ENCODE measurements around the gene TBC1D5.

The TBC1D5 gene

DNA sequence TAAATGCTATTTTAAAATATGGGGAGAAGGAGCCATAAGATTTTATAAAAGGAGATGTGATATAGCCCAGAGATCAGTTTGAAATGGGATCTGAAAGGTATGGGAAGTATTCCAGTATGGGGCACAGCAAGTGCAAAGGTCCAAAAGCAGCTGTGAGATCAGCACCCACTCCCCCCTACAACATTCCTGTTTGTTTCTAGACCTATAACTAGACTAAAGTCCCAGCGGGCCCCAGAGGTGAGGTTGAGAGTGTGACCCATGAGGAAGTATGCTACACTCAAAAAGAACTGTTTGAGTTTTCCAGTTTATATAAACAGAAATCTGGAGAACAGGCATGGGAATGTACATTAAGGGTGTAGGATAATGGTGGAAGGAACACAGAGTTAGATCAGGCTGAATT, 152.5 kb downstream of the TBC1D5 start:
- DNase-seq (ENCODE audit: low read depth in 3 of 3): no peak

DNA sequence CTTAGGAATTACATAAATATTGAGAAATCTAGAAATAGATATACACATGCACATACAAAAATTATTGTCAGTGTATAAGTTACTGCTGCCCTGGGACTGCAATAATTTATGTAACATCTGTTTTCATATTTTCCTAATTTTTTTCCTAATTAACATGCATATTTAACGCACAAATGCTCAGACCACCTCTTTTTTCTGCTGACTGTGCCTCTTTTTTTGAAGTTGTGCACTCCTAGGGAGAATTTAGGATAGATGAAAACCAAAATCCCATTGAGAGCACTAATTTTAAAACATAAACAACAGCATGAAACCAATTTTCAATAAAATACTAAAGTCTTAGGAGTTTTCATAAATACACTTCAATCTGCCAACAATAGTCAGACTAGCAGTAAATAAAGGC, 154.0 kb downstream of the TBC1D5 start:
- no peak for DNase-seq (ENCODE audit: low read depth in 3 of 3)

DNA sequence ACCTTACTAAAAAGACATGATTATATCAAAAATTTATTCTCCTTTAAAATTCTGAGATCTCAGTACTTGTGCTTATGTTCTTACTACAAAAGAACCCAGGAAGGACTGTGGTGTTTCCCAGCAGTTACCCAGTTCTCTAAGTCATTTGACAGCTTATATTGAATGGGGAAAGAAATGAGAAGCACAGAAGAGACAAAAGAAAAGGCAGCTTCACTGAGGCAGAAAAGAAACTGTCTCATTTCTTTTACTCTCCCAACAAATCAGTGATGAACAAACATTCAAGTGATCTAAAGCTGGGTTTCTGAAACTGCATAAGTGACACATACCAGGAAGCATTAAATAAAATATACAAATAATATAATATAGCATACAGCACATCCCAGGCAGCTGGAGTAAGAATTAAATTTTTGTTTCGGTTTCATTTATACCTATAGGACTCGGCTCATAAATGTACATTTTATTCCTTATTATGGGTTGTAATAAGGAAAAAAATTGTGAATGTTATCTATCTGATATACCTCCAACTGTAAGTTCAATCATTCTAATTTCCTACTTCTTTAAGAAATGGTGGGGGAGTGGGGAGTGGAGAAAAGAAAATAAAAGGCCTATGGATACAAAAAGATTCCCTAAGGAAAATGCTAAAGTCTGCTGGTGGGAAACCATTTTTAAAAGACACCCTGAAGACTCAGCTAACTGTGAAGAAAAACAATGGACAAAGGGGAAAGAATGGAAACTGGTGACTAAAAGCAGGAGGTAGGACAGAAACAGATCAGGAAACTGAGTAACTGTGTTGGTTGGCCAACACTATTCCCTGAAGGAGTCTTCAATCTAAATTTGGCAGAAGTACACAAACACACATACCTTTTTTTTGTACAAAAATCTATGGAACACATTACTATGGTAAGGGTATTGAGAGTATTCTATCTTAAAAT, 156.8 kb downstream of the TBC1D5 start:
- no peak for DNase-seq (ENCODE audit: low read depth in 3 of 3)

DNA sequence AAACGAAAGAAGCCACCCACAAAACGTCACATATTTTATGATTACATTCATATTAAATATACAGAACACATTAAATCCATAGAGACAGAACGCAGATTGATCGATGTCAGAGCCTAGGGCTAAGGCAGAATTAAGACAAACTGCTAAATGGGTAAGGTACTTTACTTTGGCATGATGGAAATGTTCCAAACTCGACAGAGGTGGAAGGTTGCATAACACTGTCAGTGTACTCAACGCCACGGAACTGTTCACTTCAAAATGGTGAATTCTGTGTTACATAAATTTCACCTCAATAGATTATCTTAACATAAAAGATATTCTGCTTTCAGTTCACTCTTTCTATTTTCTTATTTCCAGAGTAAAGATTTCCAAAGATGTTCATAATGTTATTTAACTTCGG, 158.4 kb downstream of the TBC1D5 start:
- no peak for DNase-seq (ENCODE audit: low read depth in 3 of 3)

DNA sequence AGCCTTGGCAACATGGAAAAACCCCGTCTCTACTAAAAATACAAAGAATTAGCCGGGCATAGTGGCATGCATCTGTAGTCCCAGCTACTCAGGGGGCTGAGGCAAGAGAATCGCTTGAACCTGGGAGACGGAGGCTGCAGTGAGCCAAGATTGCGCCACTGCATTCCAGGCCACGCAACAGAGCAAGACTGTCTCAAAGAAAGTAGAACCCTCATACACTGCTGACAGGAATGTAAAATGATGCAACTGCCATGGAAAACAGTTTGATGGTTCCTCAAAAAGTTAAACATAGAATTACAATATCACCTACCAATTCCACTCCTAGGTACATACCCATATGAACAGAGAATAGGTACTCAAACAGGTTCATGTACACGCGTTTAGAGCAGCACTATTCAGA, 158.9 kb downstream of the TBC1D5 start:
- DNase-seq (ENCODE audit: low read depth in 3 of 3): no peak

DNA sequence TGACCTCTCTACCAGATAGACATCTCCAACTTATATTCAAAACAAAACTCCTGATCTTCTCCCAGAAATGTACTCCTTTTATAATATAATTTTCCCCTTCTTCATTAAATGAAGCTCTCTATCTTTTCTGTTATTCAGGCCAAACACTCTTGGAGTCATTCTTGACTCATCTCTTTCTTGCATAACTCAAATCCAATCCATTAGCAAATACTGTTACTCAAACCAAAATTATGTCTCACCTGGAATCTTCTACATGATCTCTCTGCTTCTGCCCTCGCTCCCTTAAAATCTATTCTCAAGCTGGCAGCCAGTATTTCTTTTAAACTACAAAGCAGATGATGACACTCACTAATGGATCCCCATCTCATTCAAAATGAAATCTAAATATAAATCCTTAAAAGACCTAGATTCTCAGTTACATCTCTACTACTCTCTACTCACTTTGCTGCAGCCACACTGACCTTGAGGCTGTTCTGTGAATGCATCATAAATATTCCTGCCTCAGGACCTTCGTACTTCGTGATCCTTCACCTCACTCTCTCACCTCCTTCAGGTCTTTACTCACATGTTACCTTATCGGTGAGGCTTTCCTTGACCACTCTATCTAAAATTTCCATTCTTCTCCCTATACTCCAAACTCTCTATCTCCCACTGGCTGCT, 160.9 kb downstream of the TBC1D5 start:
- DNase-seq (ENCODE audit: low read depth in 3 of 3): no peak

DNA sequence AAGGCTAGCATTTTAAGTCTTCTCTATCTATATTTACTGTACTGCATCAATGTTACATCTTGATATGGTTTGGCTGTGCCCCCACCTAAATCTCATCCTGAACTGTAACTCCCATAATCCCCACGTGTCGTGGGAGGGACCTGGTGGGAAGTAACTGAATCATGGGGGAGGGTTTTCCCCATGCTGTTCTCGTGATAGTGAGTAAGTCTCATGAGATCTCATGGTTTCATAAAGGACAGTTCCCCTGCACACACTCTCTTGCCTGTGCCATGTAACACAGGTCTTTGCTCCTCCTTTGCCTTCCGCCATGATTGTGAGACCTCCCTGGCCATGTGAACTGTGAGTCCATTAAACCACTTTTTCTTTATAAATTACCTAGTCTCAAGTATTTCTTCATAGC, 161.5 kb downstream of the TBC1D5 start:
- no peak for DNase-seq (ENCODE audit: low read depth in 3 of 3)

DNA sequence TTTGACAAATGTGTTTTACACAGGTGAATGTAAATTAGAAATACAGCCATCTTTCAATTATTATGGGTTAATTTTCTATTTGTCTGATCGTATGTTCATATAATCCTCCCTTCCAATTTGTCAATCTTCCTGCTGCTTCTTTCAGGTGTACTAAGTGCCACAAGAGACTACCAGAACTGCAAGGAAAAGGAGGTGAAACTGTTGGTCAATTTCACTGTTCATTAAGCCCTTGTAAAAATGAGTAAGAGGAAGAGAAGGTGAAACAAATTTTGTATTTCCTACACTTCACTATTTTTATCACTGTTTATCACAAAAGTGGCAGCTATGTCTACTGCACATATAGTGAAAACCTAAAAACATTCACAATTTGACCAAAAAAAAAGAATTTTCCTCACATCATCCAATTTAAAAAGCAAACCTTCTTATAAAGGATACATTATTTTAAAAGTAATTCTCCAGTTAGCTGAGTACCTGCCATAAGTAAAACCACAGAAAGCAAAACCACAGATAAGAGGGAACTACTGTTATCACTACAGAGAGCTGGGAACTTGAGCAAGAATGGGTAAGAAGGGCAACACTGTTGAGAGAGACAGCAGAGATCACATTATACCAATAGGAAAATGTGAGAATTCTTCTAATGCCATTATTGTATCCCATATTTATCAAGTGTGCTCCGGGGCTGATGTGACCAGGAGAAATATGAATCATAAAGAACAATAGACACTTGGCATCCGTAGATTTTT, 163.0 kb downstream of the TBC1D5 start:
- no peak for DNase-seq (ENCODE audit: low read depth in 3 of 3)

DNA sequence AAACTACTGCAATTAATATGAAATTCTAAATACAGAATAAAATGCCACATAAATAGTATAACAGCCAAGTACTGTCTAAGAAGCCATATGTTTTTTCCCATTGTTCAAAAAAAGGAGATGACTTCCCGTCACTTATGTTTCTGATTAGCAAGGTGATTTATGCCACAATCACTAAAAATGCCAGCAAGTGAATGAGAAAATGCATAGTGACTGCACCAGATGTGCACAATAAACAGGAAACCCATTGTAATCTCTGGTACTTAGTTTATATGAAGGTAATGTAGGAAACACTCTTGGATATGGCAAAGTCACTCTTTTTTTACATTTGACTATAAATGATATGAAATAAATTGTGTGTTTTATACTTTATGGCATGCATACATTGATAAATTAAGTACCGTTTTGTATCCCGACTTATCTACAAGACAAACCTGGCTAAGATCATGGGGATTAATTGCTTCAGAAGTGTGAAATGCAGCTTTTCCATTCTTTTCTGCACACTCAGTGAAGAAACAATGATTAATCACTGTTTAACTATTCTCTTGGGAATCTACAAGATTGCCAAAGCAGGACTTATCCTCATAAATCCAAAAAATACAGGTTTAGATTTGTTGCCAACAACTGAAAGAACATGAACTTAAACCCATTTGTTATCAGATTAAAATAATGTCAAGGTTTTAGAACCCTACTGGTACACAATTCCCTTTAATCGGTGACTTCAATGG, 164.5 kb downstream of the TBC1D5 start:
- no peak for DNase-seq (ENCODE audit: low read depth in 3 of 3)

DNA sequence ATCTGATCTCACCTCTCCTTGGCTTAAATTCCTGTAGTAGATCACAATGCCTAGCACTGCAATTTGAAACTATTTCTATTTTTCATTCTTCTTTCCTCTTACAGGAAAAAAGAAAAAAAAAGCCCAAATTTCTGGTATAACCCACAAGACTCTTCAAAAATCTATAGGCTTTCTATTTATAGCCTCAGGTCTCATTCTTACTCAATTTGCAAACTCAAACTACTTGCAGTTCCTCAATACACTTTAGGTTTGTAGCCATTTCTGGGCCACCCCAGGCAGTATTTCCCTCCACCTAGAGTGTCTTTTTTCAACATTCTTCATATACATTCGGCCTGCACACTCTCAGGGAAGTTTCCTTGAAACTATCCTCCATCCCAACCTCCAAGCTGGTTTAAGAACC, 169.0 kb downstream of the TBC1D5 start:
- no peak for DNase-seq (ENCODE audit: low read depth in 3 of 3)

DNA sequence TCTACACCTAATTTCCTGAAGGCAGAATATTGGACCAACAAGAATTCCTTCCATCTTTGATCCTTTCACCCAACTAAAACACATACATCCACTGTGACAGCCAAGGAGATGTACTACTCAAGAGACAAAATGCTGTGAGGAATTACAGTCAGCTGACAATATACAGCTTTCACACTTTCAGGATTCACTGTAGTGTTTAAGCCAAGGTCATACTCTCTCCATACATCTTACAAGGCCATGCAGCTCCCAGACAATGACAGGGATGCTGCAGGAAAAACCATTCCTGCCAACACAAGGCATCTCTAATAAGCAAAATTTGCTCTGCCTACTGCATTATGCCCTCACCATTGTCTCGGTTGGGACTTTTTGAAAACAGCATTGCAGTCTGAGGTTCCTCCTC, 170.7 kb downstream of the TBC1D5 start:
- no peak for DNase-seq (ENCODE audit: low read depth in 3 of 3)

DNA sequence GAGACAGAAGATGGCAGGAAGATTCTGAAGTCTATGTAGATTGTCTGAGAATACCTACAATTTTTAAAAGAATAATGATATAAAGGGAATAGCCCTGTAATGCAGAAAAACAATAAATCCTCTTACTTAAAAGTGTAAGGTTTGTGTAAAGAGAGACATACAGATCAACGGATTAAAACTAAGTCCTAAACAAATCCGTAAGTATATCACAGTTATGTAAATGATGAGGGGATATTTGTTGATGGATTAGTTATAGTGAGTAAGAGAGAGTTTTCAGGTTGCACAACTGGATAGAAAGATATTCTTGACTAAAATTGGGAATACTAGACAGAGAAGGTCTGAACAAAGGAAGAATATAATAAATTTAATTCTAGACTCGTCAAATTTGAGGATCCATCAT, 179.6 kb downstream of the TBC1D5 start:
- DNase-seq (ENCODE audit: low read depth in 3 of 3): no peak

DNA sequence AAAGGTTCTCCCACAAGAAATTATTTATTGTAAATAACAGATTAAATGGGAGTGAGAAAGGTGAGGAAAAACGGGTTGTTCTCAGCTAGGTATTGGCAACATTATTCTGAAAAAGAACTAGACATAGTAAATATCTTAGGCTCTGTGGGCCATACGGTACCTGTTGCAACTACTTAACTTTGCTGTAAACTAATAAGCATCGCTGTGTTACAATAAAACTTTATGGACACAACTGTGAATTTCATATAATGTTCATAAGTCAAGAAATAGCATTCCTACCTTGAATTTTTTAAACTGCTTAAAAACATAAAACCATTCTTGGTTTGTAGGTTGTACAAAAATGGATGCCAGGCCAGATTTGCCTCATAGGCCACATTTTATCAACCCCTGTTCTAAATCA, 183.9 kb downstream of the TBC1D5 start:
- no peak for DNase-seq (ENCODE audit: low read depth in 3 of 3)

DNA sequence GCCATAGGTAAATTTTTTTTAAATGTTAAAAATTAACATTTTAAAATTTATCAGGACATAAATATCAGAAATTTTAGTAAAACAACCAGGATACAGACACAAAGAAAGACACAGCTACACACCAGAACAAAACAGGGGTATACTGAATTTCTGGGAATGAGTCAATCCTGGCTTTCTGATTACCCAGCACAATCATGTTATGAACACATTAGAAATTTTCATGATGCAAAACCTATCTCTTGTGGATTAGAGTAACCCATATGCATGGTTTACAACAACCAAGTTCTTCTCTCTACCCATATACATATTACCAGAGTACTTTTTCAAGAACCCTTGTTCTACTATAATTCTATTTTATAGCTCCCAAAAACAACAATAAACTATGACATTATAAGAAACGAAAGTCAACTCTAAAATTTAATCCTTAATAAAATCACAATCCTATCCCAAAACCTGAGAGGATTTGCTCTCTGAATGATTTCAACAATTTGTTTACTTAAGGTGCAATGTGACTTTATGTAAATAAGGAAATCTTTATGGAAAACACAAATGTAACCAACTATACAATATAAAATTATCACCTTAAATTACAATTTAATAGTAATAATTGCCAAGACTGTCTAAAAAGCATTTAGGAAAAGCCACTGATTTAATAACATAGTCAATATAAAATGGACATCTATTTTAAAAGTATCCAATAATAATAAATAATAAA, 184.5 kb downstream of the TBC1D5 start:
- DNase-seq (ENCODE audit: low read depth in 3 of 3): no peak

DNA sequence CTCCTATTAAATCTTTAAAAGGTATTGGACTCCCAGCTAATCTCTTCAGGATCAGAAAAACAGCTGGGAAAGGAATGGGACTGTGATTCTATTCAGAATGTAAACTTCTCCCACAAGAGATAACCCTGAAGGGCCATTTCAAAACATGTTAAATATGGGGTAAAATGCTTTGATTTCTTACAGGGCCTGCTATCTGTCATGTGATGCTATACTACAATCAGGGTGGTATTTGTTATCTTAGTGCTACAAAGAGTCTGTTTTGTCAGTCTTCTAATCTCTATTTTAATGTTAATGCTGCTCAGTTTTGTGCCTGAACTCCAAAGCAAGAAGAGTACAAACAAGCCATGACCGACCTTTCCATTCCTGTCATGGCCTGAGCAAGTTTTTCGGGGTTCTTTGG, 186.9 kb downstream of the TBC1D5 start:
- no peak for DNase-seq (ENCODE audit: low read depth in 3 of 3)

DNA sequence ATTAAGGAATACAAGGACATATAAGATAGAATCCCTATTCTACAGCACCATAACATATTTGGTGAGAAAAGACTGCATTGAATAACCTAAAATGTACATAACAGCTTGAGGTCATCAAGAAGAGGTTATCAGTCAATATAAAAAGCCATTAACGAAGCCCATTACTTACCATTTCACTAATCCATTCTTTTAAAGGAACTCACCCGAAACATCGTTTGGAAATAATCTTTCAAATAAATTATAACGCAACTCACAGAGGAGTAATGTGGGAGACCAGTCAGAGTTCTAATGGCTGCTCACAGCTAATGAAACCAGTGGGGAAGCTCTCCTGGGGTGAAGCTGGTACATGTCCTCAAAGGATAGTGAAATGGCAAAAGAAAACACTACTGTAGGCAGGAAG, 188.4 kb downstream of the TBC1D5 start:
- no peak for DNase-seq (ENCODE audit: low read depth in 3 of 3)

DNA sequence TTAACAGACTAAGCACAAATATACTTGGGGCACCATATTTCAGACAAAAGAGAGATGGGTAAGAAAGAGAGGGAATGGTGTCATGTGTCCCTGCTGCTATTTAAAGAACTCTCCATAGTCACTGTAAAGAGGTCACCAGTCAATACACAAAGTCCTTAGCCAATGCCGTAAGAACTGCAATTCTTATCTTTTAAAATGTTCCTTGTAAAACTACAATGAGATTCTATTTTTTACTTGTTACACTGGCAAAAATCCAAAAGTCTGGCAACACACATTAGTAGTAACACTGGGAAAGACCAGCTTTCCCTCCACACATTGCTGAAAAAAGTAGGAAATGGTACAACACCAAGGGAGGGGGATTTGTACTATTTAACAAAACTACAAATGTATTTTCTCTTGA, 189.4 kb downstream of the TBC1D5 start:
- no peak for DNase-seq (ENCODE audit: low read depth in 3 of 3)

DNA sequence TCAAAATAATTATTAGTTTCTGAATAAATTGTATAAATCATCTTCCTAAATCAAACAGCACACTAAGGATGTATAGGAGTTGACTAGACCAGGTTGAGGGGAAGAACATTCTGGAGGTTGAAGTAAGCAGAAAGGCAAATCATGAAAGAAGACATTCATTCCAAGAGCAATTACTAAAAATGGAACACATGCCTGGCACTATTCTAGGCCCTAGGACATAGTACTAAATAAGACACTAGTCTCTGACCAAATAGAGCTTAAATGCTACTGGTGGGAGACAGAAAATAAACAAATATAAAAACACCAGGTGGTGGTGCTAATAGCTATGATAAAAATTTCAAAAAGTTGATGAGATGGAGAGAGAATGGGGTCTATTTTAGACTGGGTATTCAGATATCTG, 190.1 kb downstream of the TBC1D5 start:
- DNase-seq (ENCODE audit: low read depth in 3 of 3): no peak

DNA sequence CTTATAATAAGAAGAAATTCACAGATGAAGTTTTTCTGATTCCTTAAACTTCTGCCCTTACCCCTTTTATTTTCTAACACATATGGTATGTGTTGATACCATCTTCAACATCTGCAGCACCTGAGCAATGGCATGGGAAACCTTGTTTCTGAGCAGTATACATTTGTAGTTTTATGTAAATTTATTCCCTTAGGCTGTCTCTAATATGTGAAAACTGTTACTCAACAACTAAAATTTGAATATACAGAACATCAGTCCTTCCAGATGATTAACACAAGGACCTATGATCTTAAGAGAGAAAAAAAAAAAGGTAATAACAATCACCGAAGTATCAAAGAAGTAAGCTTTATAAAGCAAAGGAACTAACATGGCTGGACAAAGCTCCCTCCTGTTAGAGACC, 190.5 kb downstream of the TBC1D5 start:
- no peak for DNase-seq (ENCODE audit: low read depth in 3 of 3)

DNA sequence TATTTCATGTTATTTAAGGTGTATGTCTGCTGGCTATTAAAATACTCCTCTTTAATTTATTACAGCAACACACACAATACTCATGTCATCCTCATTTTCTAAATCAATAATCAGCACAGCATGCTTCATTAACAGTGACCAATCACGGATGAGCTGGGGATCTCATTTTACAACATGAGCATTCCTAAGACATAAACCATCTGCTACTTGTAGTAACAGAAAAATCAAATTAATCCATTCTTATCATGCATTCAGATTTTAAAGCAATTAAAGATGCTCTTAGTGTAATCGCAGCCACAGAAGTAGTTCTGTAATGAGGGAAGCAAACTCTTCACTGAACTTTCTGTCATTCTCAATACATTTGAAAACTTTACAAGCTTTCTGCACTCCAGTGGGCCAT, 191.1 kb downstream of the TBC1D5 start:
- no peak for DNase-seq (ENCODE audit: low read depth in 3 of 3)

DNA sequence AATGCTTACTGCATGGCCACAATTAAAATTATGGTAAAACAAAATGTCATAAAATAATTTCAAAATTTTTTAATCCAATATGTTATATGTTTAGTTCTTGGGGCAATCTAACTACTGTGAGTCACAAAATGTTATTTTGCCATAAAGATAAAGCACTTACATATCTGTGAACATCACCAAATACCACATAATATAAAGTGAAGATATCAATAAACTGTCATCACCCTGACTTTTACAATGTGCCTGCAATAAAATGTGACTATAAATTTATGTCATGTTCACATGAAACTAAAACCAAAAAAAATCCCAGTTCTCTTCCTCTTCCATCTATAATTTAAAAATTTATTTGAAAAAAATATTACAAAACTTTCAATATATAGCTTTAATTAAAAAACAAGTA, 191.8 kb downstream of the TBC1D5 start:
- DNase-seq (ENCODE audit: low read depth in 3 of 3): no peak
